ENCODE data around the gene AQP7. TPM values are rescaled to one million over a fixed set of nuclear protein-coding genes. Genes with fewer than 3 reads are reported as not detected.

Gene AQP7
- total and polyA plus RNA-seq, 9 of the 15 experiments (the other 6 are each of a cell fraction or from before 2014, with no cell fraction given): 0.04 to 0.53 (median 0.07) TPM; not detected in 4

DNA sequence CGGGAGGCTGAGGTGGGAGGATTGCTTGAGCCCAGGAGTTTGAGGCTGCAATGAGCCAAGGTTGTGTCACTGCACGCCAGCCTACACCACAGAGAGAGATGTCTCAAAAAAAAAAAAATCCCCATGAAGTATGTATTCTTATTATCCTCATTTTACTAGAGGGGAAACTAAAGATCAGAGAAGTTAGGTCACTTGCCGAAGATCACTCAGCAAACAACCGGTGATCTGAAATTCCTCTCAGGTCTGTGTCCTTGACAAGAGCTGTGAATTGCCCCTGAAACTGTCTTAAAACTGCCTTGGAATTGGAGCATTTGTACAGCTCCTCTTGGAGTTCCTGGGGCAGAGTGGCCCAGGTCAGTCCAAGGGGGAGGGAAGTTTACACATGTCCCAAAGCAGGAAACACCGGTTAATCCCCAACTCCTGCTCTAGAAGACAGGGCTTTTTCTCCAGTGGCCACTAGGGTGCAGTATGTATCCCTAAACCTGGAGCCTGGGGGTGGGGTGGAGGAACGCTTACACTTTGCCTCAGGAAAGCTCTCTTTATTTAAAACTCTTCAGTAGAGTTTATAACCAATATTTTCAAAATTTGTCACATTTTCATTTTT is 27.6 kb downstream of the AQP7 start (continued):
- TF ChIP-seq REST (IDR thresholded peaks at IDR 0.05; ENCODE audit: borderline replicate concordance): no peak; the same call in 1 of the 2 replicates
- TF ChIP-seq REST (CRISPR knock-in tag; IDR thresholded peaks at IDR 0.05; ENCODE audit: low read depth): no peak
- no peak for TF ChIP-seq NFIC (IDR thresholded peaks at IDR 0.05)
- 0 out of 4 replicates have a peak, but pooled peaks of 1 of the 2 experiments have one; percentile 51 for TF ChIP-seq MAZ (CRISPR knock-in tag; conservative IDR thresholded peaks at IDR 0.05 in 1 of 2, IDR thresholded peaks at IDR 0.05 in 1 of 2)
- TF ChIP-seq NR2C1 (IDR thresholded peaks at IDR 0.05): no peak
- TF ChIP-seq NR2C1 (tag; IDR thresholded peaks at IDR 0.05): no peak
- no peak for TF ChIP-seq RBM39 (optimal IDR thresholded peaks at IDR 0.05; ENCODE audit: low read depth, low read length)
- peak; percentile 61 for TF ChIP-seq ZFP36 (IDR thresholded peaks at IDR 0.05; ENCODE audit: low read depth, low read length, partially characterized antibody)
- no peak for TF ChIP-seq FOXJ3 (CRISPR knock-in tag; IDR thresholded peaks at IDR 0.05)
- TF ChIP-seq RNF2 (IDR thresholded peaks at IDR 0.05): no peak
- TF ChIP-seq DEAF1 (CRISPR knock-in tag; IDR thresholded peaks at IDR 0.05): peak; percentile 32; the same call in 1 of the 2 replicates
